PC-9 (cell line): Measurements from ENCODE around the gene OSCP1.

Source experiments
- CTCF ChIP-seq: fragments of 200-600 bp; sonication (generic); conservative IDR thresholded peaks from 2 replicates; pipeline ENCODE4 v1.6.1; 2017; ENCODE audit warnings: mixed run types, antibody characterized with exemption, mild to moderate bottlenecking, moderate library complexity
- EZH2 ChIP-seq: fragments of 200-600 bp; sonication (generic); IDR thresholded peaks from 2 replicates; pipeline ENCODE4 v1.8.0; 2017; ENCODE audit warnings: antibody characterized with exemption, low read depth

- TF ChIP-seq EZH2, result no peak
- TF ChIP-seq CTCF, result no peak
Measured at GRCh38 chr1:36464605-36465393, 14.5 kb upstream of the OSCP1 start.
